ENCODE measurements around the gene DCLRE1C. TPM values are rescaled to one million over a fixed set of nuclear protein-coding genes. Genes with fewer than 3 reads are reported as not detected.

Gene DCLRE1C
- total and polyA plus RNA-seq, 5 experiments from 2014 or later: 15.8 to 32.4 (median 20.5) TPM

Other genes starting within 250 kb of the DCLRE1C start
- gene FAM107B, start 179.2 kb downstream of the DCLRE1C start, total RNA-seq: 100 to 1,000 TPM; 250 to 260 TPM
- gene FAM107B, start 179.2 kb downstream of the DCLRE1C start, polyA plus RNA-seq: 100 to 1,000 TPM; 258 to 319 (median 276) TPM
- 1 to 10 TPM; 4.9 to 6.2 TPM for gene CDNF, start 116.1 kb downstream of the DCLRE1C start, total RNA-seq
- gene CDNF, start 116.1 kb downstream of the DCLRE1C start, polyA plus RNA-seq: 1 to 10 TPM; 1.4 to 2.6 (median 2.2) TPM
- gene HSPA14, start 115.8 kb downstream of the DCLRE1C start, total RNA-seq: 10 to 100 TPM; 16.7 to 18.1 TPM
- gene HSPA14, start 115.8 kb downstream of the DCLRE1C start, polyA plus RNA-seq: 10 to 100 TPM; 15.1 to 18.9 (median 17.6) TPM
- gene MSANTD7, start 115.8 kb downstream of the DCLRE1C start, total RNA-seq: 10 to 100 TPM; 13.6 to 15.3 TPM
- gene MSANTD7, start 115.8 kb downstream of the DCLRE1C start, polyA plus RNA-seq: 1 to 10 TPM; 4.6 to 9.9 (median 9.2) TPM
- gene SUV39H2, start 75.2 kb downstream of the DCLRE1C start, total RNA-seq: 1 to 10 TPM; 3.9 to 4.4 TPM
- gene SUV39H2, start 75.2 kb downstream of the DCLRE1C start, polyA plus RNA-seq: 1 to 10 TPM; 2.8 to 8.6 (median 3.7) TPM
- not detected for gene MEIG1, start 5.3 kb upstream of the DCLRE1C start, total RNA-seq
- 1 to 10 TPM in 1 of 3 donors, under 1 TPM in 1, not detected in 1; 0.55 to 2.2 TPM for gene MEIG1, start 5.3 kb upstream of the DCLRE1C start, polyA plus RNA-seq
- gene OLAH, start 89.8 kb upstream of the DCLRE1C start, total RNA-seq: not detected
- not detected for gene OLAH, start 89.8 kb upstream of the DCLRE1C start, polyA plus RNA-seq
- gene ACBD7, start 134.7 kb upstream of the DCLRE1C start, total RNA-seq: 1 to 10 TPM in 1 of 2 experiments, not detected in 1; 1.2 TPM
- under 1 TPM in 1 of 3 donors, not detected in 2; 0.19 TPM for gene ACBD7, start 134.7 kb upstream of the DCLRE1C start, polyA plus RNA-seq
- gene RPP38, start 143.3 kb upstream of the DCLRE1C start, total RNA-seq: 10 to 100 TPM; 15.0 to 15.5 TPM
- 10 to 100 TPM; 19.9 to 32.0 (median 21.3) TPM for gene RPP38, start 143.3 kb upstream of the DCLRE1C start, polyA plus RNA-seq
- 10 to 100 TPM; 81.3 to 86.4 TPM for gene NMT2, start 214.6 kb upstream of the DCLRE1C start, total RNA-seq
- gene NMT2, start 214.6 kb upstream of the DCLRE1C start, polyA plus RNA-seq: 10 to 100 TPM; 31.7 to 40.4 (median 34.9) TPM